Pancreas (tissue), 10 donors: Measurements from ENCODE around the gene APOD. TPM values are rescaled to one million over a fixed set of nuclear protein-coding genes. Genes with fewer than 3 reads are reported as not detected.

Experiments used
- ATAC-seq, 4 donors: fragments of 200-7000 bp; cut with Tn5 transposase; one replicate each; pipeline versions ENCODE4 v1.8.0 to v1.9.1; 2020; ENCODE audit warnings: mild to moderate bottlenecking in 4 of 4, moderate library complexity in 4 of 4
- DNase-seq, 6 donors: peaks; one replicate each; pipeline ENCODE4 v3.0.0-alpha.2; 2020
- FAIRE-seq: peaks from 2 replicates; lab custom pipeline; 2012; peaks lifted over from hg19 to GRCh38; lab: Jason Lieb, UNC
- H3K27ac ChIP-seq, 4 donors: fragments of 200-600 bp; sonication (generic); 1 replicate in 3 of 4; 2 replicates in 1 of 4; pipeline versions ENCODE4 v1.5.0 to v1.8.0; 2020
- H3K27me3 ChIP-seq, 4 donors: fragments of 200-600 bp; one replicate each; pipeline ENCODE4 v1.8.0; 2021
- H3K36me3 ChIP-seq, 3 donors: fragments of 200-600 bp; sonication (generic) in 1 of 3; one replicate each; pipeline versions ENCODE4 v1.5.0 to v1.8.0; 2020 to 2021
- H3K4me1 ChIP-seq, 3 donors: fragments of 200-600 bp; one replicate each; pipeline ENCODE4 v1.8.0; 2021
- H3K4me3 ChIP-seq, 4 donors: fragments of 200-600 bp; sonication (generic) in 2 of 4; one replicate each; pipeline versions ENCODE4 v1.5.0 to v1.8.0; 2020 to 2021
- H3K9me3 ChIP-seq, 4 donors: fragments of 200-600 bp; one replicate each; pipeline ENCODE4 v1.8.0; 2021
- CTCF ChIP-seq, 4 donors: fragments of 200-600 bp; sonication (generic) in 3 of 4; IDR thresholded peaks; one replicate each; pipeline versions ENCODE4 v1.5.0 to v1.8.0; 2021; ENCODE audit warnings: antibody characterized with exemption in 4 of 4
- WGBS, 2 donors: extraction: QIAGEN DNeasy Blood & Tissue Kit; methylation state at CpG; one replicate each; pipeline ENCODE4 v1.1.7; 2013; 5-methylcytosine and 5-hydroxymethylcytosine counted together
- intact Hi-C, 3 donors: fragments of 100-400 bp; cut with DNase I; formaldehyde crosslinking; loops; one replicate each; pipeline versions ENCODE4 v1.11.1 to v1.14.2; 2022
- polyA plus RNA-seq, 2 donors: library from polyadenylated mRNA; stranded (reverse); fragments of 200-250 nt; gene quantifications; one replicate each; pipeline ENCODE4 v1.2.3, GENCODE V29; 2013
- total RNA-seq, 6 donors: library from RNA; stranded (reverse); fragmentation: NEBNext Ultra II Directional in 4 of 6; extraction: Animal tissue kit (Norgen Biotek cat#: 25700) in 4 of 6; gene quantifications; one replicate each; pipeline versions ENCODE4 v1.2.1 to v1.2.4, GENCODE V29; 2021 to 2023
- donor health status: healthy with polysubstance abuse.
- donor health status: DM: no; HTN: no; CAD: no; lungs with moderate emphysema.
- donor health status: DM: no; HTN: no; CAD: no.
- donor health status: control.
- donor health status: control.
- donor health status: Bipolar disorder and iron deficiency.
- donor health status: DM: yes; HTN: yes; CAD: no.
- donor health status: DM: no; HTN: no; CAD: no.
- donor health status: DM: no; HTN: no; CAD: no.
- donor health status: DM: yes; HTN: yes; CAD: no.

The APOD gene
- total and polyA plus RNA-seq, 8 donors, result 12.1 to 133 (median 60.8) TPM

GRCh38 chr3:195537995-195538394 is 45.7 kb downstream of the APOD start:
- Histone ChIP-seq H3K36me3 (no peaks in the 10 kb centered on the region), H3K4me3 (no peak overlapping the region), H3K27ac (no peak overlapping the region), H3K9me3 (no peaks in the 10 kb centered on the region), H3K4me1 (peaks cover 14 to 30% (median 24%) of the 10 kb centered on the region in 3 donors), H3K27me3 (no peaks in the 10 kb centered on the region)
- FAIRE-seq, result no peak
- intact Hi-C loops, result no loop called here
- no peak for DNase-seq
- no peak for ATAC-seq
- 80 to 82% methylated on average over 2 of the region's 2 CpGs for WGBS, 2 donors
- TF ChIP-seq CTCF (IDR thresholded peaks at IDR 0.05), result no peak

- ATAC-seq, result no peak
- intact Hi-C loops, result no loop called here
- Histone ChIP-seq H3K4me1 (peaks cover 0 to 14% (median 12%) of the 10 kb centered on the region in 3 donors), H3K9me3 (no peaks in the 10 kb centered on the region), H3K27me3 (no peaks in the 10 kb centered on the region), H3K27ac (no peak overlapping the region), H3K4me3 (no peak overlapping the region), H3K36me3 (no peaks in the 10 kb centered on the region)
- 92 to 94% methylated on average over 5 of the region's 5 CpGs for WGBS, 2 donors
- no peak for DNase-seq
- no peak for TF ChIP-seq CTCF (IDR thresholded peaks at IDR 0.05)
- no peak for FAIRE-seq
Observed at GRCh38 chr3:195535293-195535692, 48.4 kb downstream of the APOD start.

GRCh38 chr3:195532834-195533233 is 50.9 kb downstream of the APOD start:
- DNase-seq (no peak), FAIRE-seq (no peak), ATAC-seq (no peak)
- Histone ChIP-seq H3K27me3 (no peaks in the 10 kb centered on the region), H3K27ac (no peak overlapping the region), H3K4me3 (no peak overlapping the region), H3K36me3 (no peaks in the 10 kb centered on the region), H3K9me3 (no peaks in the 10 kb centered on the region), H3K4me1 (peaks cover 0 to 4% (median 0%) of the 10 kb centered on the region in 3 donors)
- 80 to 85% methylated on average over 7 of the region's 7 CpGs for WGBS, 2 donors
- no peak for TF ChIP-seq CTCF (IDR thresholded peaks at IDR 0.05)
- intact Hi-C loops, result no loop called here

- no peak for DNase-seq
- no peak for TF ChIP-seq CTCF (IDR thresholded peaks at IDR 0.05)
- no peak for FAIRE-seq
- intact Hi-C loops, result no loop called here
- Histone ChIP-seq H3K36me3 (no peaks in the 10 kb centered on the region), H3K27ac (no peak overlapping the region), H3K4me1 (peaks cover 0 to 4% (median 0%) of the 10 kb centered on the region in 3 donors), H3K9me3 (no peaks in the 10 kb centered on the region), H3K27me3 (no peaks in the 10 kb centered on the region), H3K4me3 (no peak overlapping the region)
- 62 to 83% methylated on average over 3 of the region's 3 CpGs for WGBS, 2 donors
- ATAC-seq, result no peak
Observed at GRCh38 chr3:195532345-195532744, 51.4 kb downstream of the APOD start.

GRCh38 chr3:195531683-195532082 is 52.1 kb downstream of the APOD start:
- DNase-seq (no peak), FAIRE-seq (no peak), ATAC-seq (no peak)
- Histone ChIP-seq H3K4me1 (peaks cover 0 to 4% (median 0%) of the 10 kb centered on the region in 3 donors), H3K27ac (no peak overlapping the region), H3K4me3 (no peak overlapping the region), H3K27me3 (no peaks in the 10 kb centered on the region), H3K9me3 (no peaks in the 10 kb centered on the region), H3K36me3 (no peaks in the 10 kb centered on the region)
- intact Hi-C loops, result no loop called here
- TF ChIP-seq CTCF (IDR thresholded peaks at IDR 0.05), result no peak
- WGBS, 2 donors, result 87 to 97% methylated on average over 5 of the region's 5 CpGs
